ENCODE data around the gene POFUT2.
"Not testable (repeated sequence)": the region's sequence is repeated elsewhere in the genome, so short reads cannot be mapped to it uniquely, and the experiment has no call there.

POFUT2 gene

DNA sequence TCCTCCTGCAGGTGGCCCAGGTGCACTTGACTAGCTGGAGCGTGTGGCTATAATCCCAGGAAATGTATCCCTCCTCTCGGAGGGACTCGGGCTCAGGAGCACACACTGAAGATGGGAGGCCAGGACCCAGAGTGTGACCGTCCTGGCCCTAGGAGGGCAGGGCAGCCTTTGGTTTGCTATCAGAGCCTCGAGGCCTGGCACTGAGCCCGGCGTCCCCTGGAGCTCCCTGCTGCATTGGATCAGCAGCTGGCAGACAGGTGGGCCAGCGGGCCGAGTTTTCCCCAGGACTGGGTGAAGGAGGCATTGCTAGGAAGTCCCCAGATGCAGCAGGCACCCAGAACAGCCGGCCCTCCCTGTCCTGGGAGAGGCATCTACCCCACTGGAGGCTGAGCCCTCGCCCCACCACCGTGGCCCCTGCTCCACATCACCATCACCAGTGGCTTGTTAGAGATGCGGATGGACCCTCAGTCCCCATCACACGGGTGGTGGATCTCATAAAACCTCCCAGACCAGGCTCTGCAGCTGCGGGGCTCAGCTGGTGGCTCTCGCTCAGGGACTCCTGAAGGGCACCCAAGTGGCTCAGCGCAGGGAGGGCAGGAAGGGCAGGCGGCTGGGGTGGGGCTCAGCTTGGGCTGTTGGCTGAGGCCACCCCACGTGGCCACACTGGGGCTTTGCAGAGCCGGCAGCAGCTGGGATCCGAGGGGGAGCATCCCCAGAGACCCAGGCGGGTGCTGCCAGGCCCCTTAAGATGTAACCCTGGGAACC, 32.7 kb upstream of the POFUT2 start:
- no peaks in the 10 kb centered on the region for H3K36me3 Mint-ChIP-seq (ENCODE audit: low read depth)
- H3K9me3 Mint-ChIP-seq = no peaks in the 10 kb centered on the region
- H3K27me3 Mint-ChIP-seq = peaks cover 9% of the 10 kb centered on the region
- intact Hi-C loops (cut with micrococcal nuclease) = no loop called here
- no peak overlapping the region for H3K27ac Mint-ChIP-seq
- H3K4me3 Mint-ChIP-seq = no peak overlapping the region
- H3K4me1 Mint-ChIP-seq (ENCODE audit: low read depth) = no peaks in the 10 kb centered on the region

DNA sequence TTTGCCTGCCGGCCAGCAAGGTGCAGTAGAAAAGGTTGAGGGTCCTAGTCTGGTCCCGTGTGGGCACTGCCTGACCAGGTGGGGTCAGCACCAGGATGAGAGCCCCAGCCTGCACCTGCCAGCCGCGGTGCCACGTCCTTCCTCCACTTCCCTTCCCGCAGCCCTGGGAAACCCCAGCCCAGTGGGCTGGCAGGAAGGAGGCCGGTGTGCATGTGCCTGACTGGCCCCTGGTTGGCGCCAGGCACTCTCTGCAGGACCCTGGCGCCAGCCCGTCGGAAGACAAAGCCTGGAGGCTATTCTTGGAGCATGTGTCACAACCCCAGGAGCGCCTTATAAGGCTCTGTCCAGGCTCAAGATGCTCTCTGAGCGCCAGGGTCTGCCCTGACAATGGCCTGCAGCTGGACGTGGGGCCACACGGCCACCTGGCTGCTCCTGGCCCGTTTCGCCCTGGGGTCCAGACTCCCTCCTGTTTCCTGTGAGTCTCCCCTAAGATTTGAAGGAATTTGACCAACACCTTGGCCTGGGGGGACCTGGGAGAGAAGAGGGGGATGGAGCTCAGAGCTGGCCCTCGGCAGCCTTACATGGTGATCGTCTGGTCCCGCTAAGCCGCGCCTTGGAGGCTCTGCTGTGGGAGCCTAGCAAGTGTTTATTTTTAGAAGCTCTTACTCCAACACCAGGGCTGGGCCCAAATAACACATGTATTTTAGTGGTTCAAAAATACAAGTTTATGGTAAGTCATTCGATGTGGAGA, 31.9 kb upstream of the POFUT2 start:
- intact Hi-C loops (cut with micrococcal nuclease) = no loop called here
- Mint-ChIP-seq H3K4me1 (ENCODE audit: low read depth) (no peaks in the 10 kb centered on the region), H3K36me3 (ENCODE audit: low read depth) (no peaks in the 10 kb centered on the region), H3K27ac (no peak overlapping the region), H3K4me3 (no peak overlapping the region), H3K9me3 (no peaks in the 10 kb centered on the region), H3K27me3 (peaks cover 10% of the 10 kb centered on the region)

DNA sequence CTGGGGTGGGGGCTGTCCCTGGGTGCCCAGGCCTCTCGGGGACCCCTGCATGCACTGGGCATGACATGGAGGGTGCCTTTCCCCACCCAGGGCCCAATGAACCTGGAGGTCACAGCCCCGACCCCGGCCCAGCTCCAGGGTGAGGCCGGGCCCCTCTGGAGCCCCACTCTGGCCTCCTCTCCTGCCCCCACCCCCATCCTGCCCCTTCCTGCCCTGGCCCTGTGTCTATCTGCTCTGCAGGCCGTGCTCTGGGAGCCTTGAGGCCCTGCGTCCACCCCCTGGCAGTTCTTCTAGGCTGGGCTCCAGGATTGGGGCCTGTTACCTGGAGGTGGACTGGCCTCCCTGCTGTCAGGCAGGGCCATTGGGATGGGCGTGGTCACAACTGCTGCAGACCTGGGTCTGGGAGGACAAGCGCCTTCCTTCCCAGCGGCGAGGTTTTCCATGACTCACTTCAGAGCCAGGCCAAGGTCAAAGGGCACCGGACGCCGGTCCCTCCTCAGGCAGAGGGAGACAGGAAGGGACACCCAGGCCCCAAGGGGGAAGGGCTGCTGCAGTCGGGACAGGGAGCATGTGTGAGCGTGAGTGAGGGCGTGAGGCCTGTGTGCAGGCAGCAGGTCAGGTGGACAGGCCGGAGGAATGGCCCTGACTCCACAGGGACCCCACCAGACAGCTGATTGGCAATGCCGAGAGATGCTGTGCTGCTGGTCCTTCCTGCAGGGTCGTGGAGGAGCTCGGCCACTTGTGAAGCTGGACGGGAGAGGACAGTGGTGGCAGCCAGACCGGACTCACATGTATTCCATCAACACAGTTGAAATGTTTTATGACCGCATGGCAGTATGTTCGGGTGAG, 31.1 kb upstream of the POFUT2 start:
- Mint-ChIP-seq H3K27me3 (peaks cover 14% of the 10 kb centered on the region), H3K27ac (no peak overlapping the region)

DNA sequence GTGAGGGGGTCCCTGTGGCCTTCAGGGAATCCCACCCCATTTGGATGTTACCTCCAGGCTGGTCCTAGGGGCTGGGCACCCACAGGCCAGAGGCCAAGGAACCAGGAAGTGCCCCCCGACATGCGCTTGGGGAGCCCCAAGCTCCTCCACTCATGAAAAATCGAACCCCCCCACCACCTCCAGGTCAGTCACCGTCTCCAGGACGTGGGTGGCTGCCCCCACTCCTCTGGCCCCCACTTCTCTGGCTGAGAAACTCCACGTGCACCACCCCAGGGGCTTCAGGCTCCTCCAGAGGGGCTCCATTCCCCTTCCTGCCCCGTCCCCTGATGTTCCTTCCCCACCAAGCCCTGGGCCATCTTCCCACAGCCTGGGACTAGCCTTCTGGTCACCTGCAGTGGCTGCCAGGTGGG, 30.5 kb upstream of the POFUT2 start:
- no peaks in the 10 kb centered on the region for H3K36me3 Mint-ChIP-seq (ENCODE audit: low read depth)
- H3K27me3 Mint-ChIP-seq = peaks cover 14% of the 10 kb centered on the region
- H3K4me3 Mint-ChIP-seq = no peak overlapping the region
- H3K9me3 Mint-ChIP-seq = no peaks in the 10 kb centered on the region
- intact Hi-C loops (cut with micrococcal nuclease) = no loop called here
- no peaks in the 10 kb centered on the region for H3K4me1 Mint-ChIP-seq (ENCODE audit: low read depth)
- no peak overlapping the region for H3K27ac Mint-ChIP-seq

More for the DNA sequence above, 31.1 kb upstream of the POFUT2 start:
- Mint-ChIP-seq H3K4me1 (ENCODE audit: low read depth) (no peaks in the 10 kb centered on the region), H3K36me3 (ENCODE audit: low read depth) (no peaks in the 10 kb centered on the region), H3K9me3 (no peaks in the 10 kb centered on the region), H3K4me3 (no peak overlapping the region)
- intact Hi-C loops (cut with micrococcal nuclease) = no loop called here

DNA sequence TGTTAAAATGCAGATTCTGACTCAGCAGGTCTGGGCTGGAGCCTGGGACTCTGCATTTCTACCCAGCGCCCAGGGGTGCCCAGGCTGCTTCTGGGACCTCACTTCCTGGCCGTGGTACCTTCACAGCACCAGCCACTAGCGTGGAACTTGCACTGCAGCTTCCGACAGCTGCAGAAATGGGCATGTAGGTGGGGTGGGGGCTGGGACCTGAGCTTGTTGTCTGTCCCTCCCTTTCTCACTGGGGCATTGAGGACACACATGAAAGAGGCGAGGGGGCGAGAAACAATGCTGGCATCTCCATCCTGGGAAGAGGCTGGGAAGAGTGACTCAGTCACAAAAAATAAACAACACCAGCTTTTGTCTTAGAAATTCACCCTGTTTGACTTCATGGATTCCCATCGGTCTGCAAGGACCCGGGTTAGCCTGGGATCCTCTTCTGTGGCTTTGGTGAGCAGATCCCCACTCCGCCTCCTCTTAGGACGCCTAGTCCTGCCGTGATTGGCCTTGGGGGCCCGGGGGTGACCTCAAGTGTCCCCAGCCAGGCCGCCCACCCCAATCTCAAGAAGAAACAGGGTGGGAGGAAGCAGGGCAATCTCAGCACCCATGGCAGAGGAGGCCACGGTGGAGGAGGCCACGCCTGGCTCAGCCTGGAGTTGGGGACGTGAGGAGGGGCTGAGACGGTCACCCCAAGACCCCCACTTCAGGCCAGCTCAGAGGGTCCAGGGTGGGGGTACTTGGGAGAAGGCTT, 29.9 kb upstream of the POFUT2 start:
- H3K27me3 Mint-ChIP-seq = peaks cover 13% of the 10 kb centered on the region
- no peak overlapping the region for H3K4me3 Mint-ChIP-seq
- intact Hi-C loops (cut with micrococcal nuclease) = no loop called here

DNA sequence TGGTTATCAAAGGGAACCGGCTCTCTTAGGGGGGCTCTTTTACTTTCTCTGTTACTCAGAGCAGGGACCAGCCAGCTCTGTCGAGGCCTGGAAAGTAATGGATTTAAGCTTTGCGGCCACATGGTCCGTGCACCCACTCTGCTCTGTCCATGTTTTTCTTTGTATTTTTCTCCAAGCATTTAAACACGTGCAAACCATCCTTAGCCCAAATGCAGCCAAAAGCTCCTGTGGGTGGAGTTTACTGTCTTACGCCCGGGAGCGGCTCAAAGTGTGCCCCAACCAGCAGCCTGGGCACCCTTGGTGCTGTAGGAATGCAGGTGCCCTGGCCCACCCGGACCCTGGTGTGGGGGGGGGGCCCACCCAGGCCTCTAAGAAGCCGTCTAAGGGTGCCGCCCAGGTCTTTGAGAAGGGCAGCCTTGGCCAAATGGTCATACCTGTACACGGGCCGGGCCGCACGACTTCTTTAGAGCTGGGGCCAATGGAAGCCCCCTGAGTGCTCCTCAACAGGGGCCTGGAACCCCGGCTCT, 29.2 kb upstream of the POFUT2 start:
- intact Hi-C loops (cut with micrococcal nuclease) = no loop called here
- no peak overlapping the region for H3K27ac Mint-ChIP-seq
- no peak overlapping the region for H3K4me3 Mint-ChIP-seq
- no peaks in the 10 kb centered on the region for H3K36me3 Mint-ChIP-seq (ENCODE audit: low read depth)
- peaks cover 10% of the 10 kb centered on the region for H3K27me3 Mint-ChIP-seq
- H3K4me1 Mint-ChIP-seq (ENCODE audit: low read depth) = no peaks in the 10 kb centered on the region
- no peaks in the 10 kb centered on the region for H3K9me3 Mint-ChIP-seq

More for the DNA sequence above, 29.9 kb upstream of the POFUT2 start:
- H3K36me3 Mint-ChIP-seq (ENCODE audit: low read depth) = no peaks in the 10 kb centered on the region
- no peaks in the 10 kb centered on the region for H3K4me1 Mint-ChIP-seq (ENCODE audit: low read depth)
- no peaks in the 10 kb centered on the region for H3K9me3 Mint-ChIP-seq
- no peak overlapping the region for H3K27ac Mint-ChIP-seq

DNA sequence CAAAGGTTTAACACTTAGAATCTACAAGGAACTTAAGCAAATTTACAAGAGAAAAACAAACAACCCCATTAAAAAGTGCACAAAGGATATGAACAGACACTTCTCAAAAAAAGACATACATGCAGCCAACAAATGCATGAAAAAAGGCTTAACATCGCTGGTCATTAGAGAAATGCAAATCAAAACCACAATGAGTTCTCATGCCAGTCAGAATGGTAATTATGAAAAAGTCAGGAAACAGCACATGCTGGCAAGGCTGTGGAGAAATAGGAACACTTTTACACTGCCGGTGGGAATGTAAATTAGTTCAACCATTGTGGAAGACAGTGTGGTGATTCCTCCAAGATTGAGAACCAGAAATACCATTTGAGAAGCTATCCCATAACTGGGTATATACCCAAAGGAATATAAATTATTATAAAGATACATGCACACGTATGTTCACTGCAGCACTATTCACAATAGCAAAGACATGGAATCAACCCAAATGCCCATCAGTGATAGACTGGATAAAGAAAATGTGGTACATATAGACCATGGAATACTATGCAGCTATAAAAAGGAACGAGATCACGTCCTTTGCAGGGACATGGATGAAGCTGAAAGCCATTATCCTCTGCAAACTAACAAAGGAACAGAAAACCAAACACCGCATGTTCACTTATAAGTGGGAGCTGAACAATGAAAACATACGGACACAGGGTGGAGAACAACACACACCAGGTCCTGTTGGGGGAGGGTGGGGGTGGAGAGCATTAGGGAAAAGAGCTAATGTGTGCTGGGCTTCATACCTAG, 28.2 kb upstream of the POFUT2 start:
- H3K4me3 Mint-ChIP-seq; H3K4me1 Mint-ChIP-seq (ENCODE audit: low read depth); H3K9me3 Mint-ChIP-seq; H3K36me3 Mint-ChIP-seq (ENCODE audit: low read depth); intact Hi-C loops (cut with micrococcal nuclease); H3K27ac Mint-ChIP-seq: not testable (repeated sequence)
- H3K27me3 Mint-ChIP-seq = peaks cover 10% of the 10 kb centered on the region

DNA sequence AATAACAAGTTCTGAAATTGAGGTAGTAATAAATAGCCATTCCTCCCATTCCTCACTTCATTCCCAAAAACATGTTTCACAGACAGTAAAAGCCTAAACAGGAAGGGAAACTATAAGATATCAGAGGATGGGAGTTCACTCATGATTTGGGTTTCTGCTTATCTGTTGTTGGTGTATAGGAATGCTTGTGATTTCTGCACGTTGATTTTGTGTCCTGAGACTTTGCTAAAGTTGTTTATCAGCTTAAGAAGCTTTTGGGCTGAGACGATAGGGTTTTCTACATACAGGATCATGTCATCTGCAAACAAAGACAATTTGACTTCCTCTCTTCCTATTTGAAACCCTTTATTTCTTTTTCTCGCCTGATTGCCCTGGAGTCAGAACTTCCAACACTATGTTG, 26.0 kb upstream of the POFUT2 start:
- Mint-ChIP-seq H3K27ac (no peak overlapping the region), H3K4me1 (ENCODE audit: low read depth) (peaks cover 9% of the 10 kb centered on the region), H3K4me3 (no peak overlapping the region), H3K27me3 (peaks cover 11% of the 10 kb centered on the region), H3K9me3 (no peaks in the 10 kb centered on the region), H3K36me3 (ENCODE audit: low read depth) (no peaks in the 10 kb centered on the region)
- intact Hi-C loops (cut with micrococcal nuclease) = no loop called here

DNA sequence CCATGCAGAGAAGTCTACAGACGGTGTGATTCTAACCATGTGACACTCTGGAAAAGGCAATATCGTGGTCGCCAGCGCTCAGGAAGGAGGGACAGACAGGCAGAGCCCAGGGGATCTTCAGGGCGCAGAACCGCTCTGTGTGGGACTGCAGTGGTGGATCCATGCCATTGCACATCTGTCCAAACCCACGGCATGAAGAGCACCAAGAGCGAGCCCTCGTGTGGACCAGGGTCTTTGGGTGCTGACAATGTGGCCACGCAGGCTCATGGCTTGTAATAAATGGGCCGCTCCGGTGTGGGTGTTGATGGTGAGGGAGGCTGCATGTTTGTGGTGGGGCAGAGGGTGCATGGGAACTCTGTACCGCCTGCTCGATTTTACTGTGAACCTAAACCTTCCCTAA, 25.3 kb upstream of the POFUT2 start:
- no peaks in the 10 kb centered on the region for H3K9me3 Mint-ChIP-seq
- peaks cover 11% of the 10 kb centered on the region for H3K4me1 Mint-ChIP-seq (ENCODE audit: low read depth)
- intact Hi-C loops (cut with micrococcal nuclease) = no loop called here
- no peak overlapping the region for H3K4me3 Mint-ChIP-seq
- H3K27me3 Mint-ChIP-seq = peaks cover 18% of the 10 kb centered on the region
- no peak overlapping the region for H3K27ac Mint-ChIP-seq
- no peaks in the 10 kb centered on the region for H3K36me3 Mint-ChIP-seq (ENCODE audit: low read depth)

DNA sequence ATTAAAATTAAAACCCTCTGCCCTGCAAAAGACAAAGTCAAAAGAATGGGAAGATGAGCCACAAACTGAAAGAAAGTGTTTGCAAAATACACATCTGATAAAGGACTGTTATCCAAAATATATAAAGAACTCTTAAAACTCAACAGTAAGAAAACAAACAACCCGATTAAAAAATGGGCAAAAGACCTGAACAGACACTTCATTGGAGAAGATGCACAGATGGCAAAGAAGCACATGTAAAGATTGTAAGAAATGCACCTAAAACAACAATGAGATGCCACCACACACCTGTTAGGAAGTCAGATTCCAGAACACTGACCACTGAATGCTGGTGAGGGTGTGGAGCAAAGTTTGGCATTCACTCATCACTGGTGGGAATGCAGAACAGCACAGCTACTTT, 24.6 kb upstream of the POFUT2 start:
- H3K36me3 Mint-ChIP-seq (ENCODE audit: low read depth) = no peaks in the 10 kb centered on the region
- no peak overlapping the region for H3K27ac Mint-ChIP-seq
- H3K4me3 Mint-ChIP-seq = no peak overlapping the region
- H3K27me3 Mint-ChIP-seq = peaks cover 19% of the 10 kb centered on the region
- peaks cover 11% of the 10 kb centered on the region for H3K4me1 Mint-ChIP-seq (ENCODE audit: low read depth)
- H3K9me3 Mint-ChIP-seq = no peaks in the 10 kb centered on the region
- intact Hi-C loops (cut with micrococcal nuclease) = no loop called here

DNA sequence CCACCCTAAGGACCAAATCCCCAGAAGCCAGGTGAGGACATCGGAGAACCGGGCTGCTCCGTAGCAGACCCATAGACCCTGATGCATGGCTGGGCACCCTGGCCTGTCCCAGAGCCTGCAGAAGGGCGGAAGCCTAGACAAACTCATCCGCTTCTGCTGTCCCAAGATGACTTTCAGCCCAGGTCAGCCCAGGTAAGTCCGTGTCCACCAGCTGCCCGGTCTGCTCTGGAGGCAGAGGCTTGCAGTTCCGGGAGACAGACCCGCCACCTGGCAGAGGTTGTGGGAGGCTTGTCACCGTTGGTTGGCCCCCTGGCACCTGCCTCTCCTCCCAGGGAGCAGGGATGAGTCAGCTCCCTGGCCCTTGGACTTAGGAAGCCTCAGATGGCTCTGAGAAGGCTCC, 22.8 kb upstream of the POFUT2 start:
- Mint-ChIP-seq H3K4me1 (ENCODE audit: low read depth) (peaks cover 11% of the 10 kb centered on the region), H3K27ac (no peak overlapping the region), H3K27me3 (peaks cover 19% of the 10 kb centered on the region), H3K4me3 (no peak overlapping the region), H3K36me3 (ENCODE audit: low read depth) (no peaks in the 10 kb centered on the region), H3K9me3 (no peaks in the 10 kb centered on the region)
- intact Hi-C loops (cut with micrococcal nuclease) = no loop called here

DNA sequence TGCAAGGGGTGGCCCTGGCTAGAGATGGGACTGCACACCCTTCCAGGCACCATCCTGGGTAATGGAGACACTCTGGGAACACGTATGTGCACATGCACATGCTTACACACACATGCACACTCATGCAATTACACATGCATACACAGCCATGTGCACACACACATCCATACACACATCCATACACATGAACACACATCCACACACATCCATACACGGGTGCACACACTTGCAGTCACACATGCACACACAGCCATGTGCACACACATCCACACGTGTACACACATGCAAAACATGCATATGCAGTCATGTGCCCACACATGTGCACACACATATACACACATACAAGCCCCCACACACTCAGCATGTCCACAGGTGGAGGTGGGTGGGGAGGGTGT, 22.3 kb upstream of the POFUT2 start:
- intact Hi-C loops (cut with micrococcal nuclease) = loop anchor here (1.0 to 5.0 kb wide), 3 partner anchors 17 to 170 kb away; no protein-coding TSS in a partner anchor
- Mint-ChIP-seq H3K27ac (no peak overlapping the region), H3K9me3 (no peaks in the 10 kb centered on the region), H3K4me3 (no peak overlapping the region), H3K36me3 (ENCODE audit: low read depth) (no peaks in the 10 kb centered on the region), H3K4me1 (ENCODE audit: low read depth) (peaks cover 11% of the 10 kb centered on the region), H3K27me3 (peaks cover 18% of the 10 kb centered on the region)
